ENCODE results near the gene TEX19. TPM values are rescaled to one million over a fixed set of nuclear protein-coding genes. Genes with fewer than 3 reads are reported as not detected.
"Not testable (repeated sequence)": the region's sequence is repeated elsewhere in the genome, so short reads cannot be mapped to it uniquely, and the experiment has no call there.

TEX19 gene
- total RNA-seq, 1 experiment from 2014 or later = 0.24 TPM

DNA sequence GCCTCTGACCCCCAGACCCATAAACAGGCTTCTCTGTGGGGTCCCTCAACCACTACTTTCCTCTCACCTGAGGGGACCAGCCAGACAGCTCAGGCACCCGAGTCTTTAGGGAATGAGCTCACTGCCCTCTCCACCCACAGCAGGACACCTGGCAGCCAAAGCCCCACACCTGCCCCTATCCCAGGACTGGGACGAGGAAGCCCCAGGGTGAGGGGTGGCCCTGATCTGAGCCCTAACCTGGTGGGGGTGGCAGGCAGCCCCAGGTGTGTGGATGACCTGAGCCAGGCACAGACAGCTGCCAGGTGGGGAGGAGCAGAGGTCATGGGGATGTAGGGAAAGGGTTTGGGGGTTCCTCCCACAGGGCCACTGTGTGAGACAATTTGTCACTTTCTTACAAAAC is 1.7 kb upstream of the TEX19 start:
- CTCF ChIA-PET = no interaction called here
- Histone ChIP-seq H3K9me2 (ENCODE audit: insufficient read depth) (no peaks in the 10 kb centered on the region), H2AFZ (no peak overlapping the region), H3K79me2 (ENCODE audit: low read depth) (no peaks in the 10 kb centered on the region), H3K36me3 (ENCODE audit: low read depth) (no peaks in the 10 kb centered on the region), H3K4me1 (replicated peaks; ENCODE audit: insufficient read depth) (no peaks in the 10 kb centered on the region), H4K20me1 (ENCODE audit: insufficient read depth) (no peaks in the 10 kb centered on the region), H3K27me3 (ENCODE audit: insufficient read depth, low read depth) (no peaks in the 10 kb centered on the region), H3F3A (ENCODE audit: insufficient read depth, low read depth) (peaks cover 8% of the 10 kb centered on the region), H3K4me2 (no peak overlapping the region), H3K4me3 (no peak overlapping the region), H3K27ac (no peak overlapping the region), H3K9me3 (ENCODE audit: insufficient read depth, low read depth) (no peaks in the 10 kb centered on the region)
- BruUV-seq (replicated peaks) = no TSS peak
- POLR2A ChIA-PET (ENCODE audit: unreplicated experiment) = no interaction called here
- no peak for DNase-seq
- intact Hi-C loops (cut with micrococcal nuclease; ENCODE audit: unreplicated experiment) = loop anchor here (10.0 kb wide), 3 partner anchors 137 to 527 kb away; no protein-coding TSS in a partner anchor
- TF ChIP-seq, protein P1, sequence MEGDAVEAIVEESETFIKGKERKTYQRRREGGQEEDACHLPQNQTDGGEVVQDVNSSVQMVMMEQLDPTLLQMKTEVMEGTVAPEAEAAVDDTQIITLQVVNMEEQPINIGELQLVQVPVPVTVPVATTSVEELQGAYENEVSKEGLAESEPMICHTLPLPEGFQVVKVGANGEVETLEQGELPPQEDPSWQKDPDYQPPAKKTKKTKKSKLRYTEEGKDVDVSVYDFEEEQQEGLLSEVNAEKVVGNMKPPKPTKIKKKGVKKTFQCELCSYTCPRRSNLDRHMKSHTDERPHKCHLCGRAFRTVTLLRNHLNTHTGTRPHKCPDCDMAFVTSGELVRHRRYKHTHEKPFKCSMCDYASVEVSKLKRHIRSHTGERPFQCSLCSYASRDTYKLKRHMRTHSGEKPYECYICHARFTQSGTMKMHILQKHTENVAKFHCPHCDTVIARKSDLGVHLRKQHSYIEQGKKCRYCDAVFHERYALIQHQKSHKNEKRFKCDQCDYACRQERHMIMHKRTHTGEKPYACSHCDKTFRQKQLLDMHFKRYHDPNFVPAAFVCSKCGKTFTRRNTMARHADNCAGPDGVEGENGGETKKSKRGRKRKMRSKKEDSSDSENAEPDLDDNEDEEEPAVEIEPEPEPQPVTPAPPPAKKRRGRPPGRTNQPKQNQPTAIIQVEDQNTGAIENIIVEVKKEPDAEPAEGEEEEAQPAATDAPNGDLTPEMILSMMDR (conservative IDR thresholded peaks at IDR 0.05) = no peak
- no peak for TF ChIP-seq EZH2 (IDR thresholded peaks at IDR 0.05; ENCODE audit: low read depth)

DNA sequence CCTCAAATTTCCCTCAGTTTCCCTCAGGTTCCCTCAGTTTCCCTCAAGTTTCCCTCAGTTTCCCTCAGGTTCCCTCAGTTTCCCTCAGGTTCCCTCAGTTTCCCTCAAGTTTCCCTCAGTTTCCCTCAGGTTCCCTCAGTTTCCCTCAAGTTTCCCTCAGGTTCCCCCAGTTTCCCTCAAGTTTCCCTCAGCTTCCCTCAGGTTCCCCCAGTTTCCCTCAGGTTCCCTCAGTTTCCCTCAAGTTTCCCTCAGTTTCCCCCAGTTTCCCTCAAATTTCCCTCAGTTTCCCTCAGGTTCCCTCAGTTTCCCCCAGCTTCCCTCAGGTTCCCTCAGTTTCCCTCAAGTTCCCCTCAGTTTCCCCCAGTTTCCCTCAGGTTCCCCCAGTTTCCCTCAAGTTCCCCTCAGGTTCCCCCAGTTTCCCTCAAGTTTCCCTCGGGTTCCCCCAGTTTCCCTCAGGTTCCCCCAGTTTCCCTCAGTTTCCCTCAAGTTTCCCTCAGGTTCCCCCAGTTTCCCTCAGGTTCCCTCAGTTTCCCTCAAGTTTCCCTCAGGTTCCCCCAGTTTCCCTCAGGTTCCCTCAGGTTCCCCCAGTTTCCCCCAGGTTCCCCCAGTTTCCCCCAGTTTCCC is 516 bp downstream of the TEX19 start:
- H3K4me1 ChIP-seq (replicated peaks; ENCODE audit: insufficient read depth); H3K4me3 ChIP-seq; H3K36me3 ChIP-seq (ENCODE audit: low read depth); H3K27ac ChIP-seq; H3K27me3 ChIP-seq (ENCODE audit: insufficient read depth, low read depth); H3K79me2 ChIP-seq (ENCODE audit: low read depth); BruUV-seq (replicated peaks); DNase-seq; CTCF ChIA-PET; H3K9me3 ChIP-seq (ENCODE audit: insufficient read depth, low read depth); H3K9me2 ChIP-seq (ENCODE audit: insufficient read depth); H3K4me2 ChIP-seq; H2AFZ ChIP-seq; H4K20me1 ChIP-seq (ENCODE audit: insufficient read depth); POLR2A ChIA-PET (ENCODE audit: unreplicated experiment); H3F3A ChIP-seq (ENCODE audit: insufficient read depth, low read depth): not testable (repeated sequence)
- intact Hi-C loops (cut with micrococcal nuclease; ENCODE audit: unreplicated experiment) = loop anchor here (10.0 kb wide), 3 partner anchors 135 to 525 kb away; no protein-coding TSS in a partner anchor

DNA sequence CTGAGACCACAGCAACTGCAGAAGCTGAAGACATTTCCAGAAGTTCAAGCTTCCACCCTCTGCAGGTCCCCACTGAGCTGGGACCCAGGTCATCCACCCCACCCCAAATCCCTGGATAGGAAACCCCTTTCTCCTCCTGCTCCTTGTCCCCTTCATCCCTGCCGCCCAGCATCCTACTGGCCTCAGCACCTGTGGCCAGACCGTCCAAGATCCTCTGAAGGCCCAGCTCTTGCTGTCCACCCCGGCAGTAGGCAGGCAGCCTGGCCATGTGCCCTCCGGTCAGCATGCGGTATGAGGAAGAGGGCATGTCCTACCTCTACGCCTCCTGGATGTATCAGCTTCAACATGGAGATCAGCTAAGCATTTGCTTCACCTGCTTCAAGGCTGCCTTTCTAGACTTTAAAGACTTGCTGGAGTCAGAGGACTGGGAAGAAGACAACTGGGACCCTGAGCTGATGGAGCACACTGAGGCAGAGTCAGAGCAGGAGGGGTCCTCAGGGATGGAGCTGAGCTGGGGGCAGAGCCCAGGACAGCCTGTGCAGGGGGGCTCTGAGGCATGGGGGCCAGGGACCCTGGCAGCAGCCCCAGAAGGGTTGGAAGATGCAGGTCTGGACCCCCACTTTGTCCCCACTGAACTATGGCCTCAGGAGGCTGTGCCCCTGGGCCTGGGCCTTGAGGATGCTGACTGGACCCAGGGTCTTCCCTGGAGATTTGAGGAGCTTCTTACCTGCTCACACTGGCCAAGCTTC is 3.0 kb downstream of the TEX19 start:
- no peak for TF ChIP-seq EZH2 (IDR thresholded peaks at IDR 0.05; ENCODE audit: low read depth)
- TF ChIP-seq, protein P1 (conservative IDR thresholded peaks at IDR 0.05) = no peak
- intact Hi-C loops (cut with micrococcal nuclease; ENCODE audit: unreplicated experiment) = no loop called here
- H3K79me2 ChIP-seq (ENCODE audit: low read depth) = no peaks in the 10 kb centered on the region
- H3K27ac ChIP-seq = no peak overlapping the region
- no peak for DNase-seq
- H3K4me1 ChIP-seq (replicated peaks; ENCODE audit: insufficient read depth) = no peaks in the 10 kb centered on the region
- no peaks in the 10 kb centered on the region for H3K9me2 ChIP-seq (ENCODE audit: insufficient read depth)
- H2AFZ ChIP-seq = no peak overlapping the region
- H4K20me1 ChIP-seq (ENCODE audit: insufficient read depth) = no peaks in the 10 kb centered on the region
- no peak overlapping the region for H3K4me2 ChIP-seq
- H3K27me3 ChIP-seq (ENCODE audit: insufficient read depth, low read depth) = no peaks in the 10 kb centered on the region
- H3K4me3 ChIP-seq = no peak overlapping the region
- H3K36me3 ChIP-seq (ENCODE audit: low read depth) = no peaks in the 10 kb centered on the region
- H3K9me3 ChIP-seq (ENCODE audit: insufficient read depth, low read depth) = no peaks in the 10 kb centered on the region
- POLR2A ChIA-PET (ENCODE audit: unreplicated experiment) = no interaction called here
- no TSS peak for BruUV-seq (replicated peaks)
- CTCF ChIA-PET = no interaction called here
- H3F3A ChIP-seq (ENCODE audit: insufficient read depth, low read depth) = peaks cover 8% of the 10 kb centered on the region; the same call in 1 of the 2 replicates
